Type B pancreatic cell (in vitro differentiated cells): ENCODE results near the gene UGT1A4. TPM values are rescaled to one million over a fixed set of nuclear protein-coding genes. Genes with fewer than 3 reads are reported as not detected.

Source experiments
- DNase-seq: peaks from one replicate; pipeline ENCODE4 v3.0.0; 2021; ENCODE audit warnings: mixed read lengths; ENCODE audit not compliant: unreplicated experiment; ENCODE audit errors: extremely low spot score
- H3K27ac Mint-ChIP-seq: 2 replicates; pipeline ENCODE4 v1.8.0; 2021; ENCODE audit warnings: mild to moderate bottlenecking, mixed read lengths
- H3K27me3 Mint-ChIP-seq: 2 replicates; pipeline ENCODE4 v1.8.0; 2021; ENCODE audit warnings: mixed read lengths
- H3K36me3 Mint-ChIP-seq: 2 replicates; pipeline ENCODE4 v1.8.0; 2021; ENCODE audit warnings: mixed read lengths
- H3K4me1 Mint-ChIP-seq: one replicate; pipeline ENCODE4 v1.8.0; 2021; ENCODE audit warnings: mixed read lengths; ENCODE audit not compliant: unreplicated experiment
- H3K4me3 Mint-ChIP-seq: 2 replicates; pipeline ENCODE4 v1.8.0; 2021; ENCODE audit warnings: mild to moderate bottlenecking, mixed read lengths
- H3K9me3 Mint-ChIP-seq: 2 replicates; pipeline ENCODE4 v1.8.0; 2021; ENCODE audit warnings: mixed read lengths
- CTCF ChIP-seq: fragments of 200-600 bp; sonication (generic); conservative IDR thresholded peaks from 2 replicates; pipeline ENCODE4 v1.5.0; 2021; ENCODE audit warnings: antibody characterized with exemption, mild to moderate bottlenecking
- total RNA-seq: library from RNA; stranded (reverse); gene quantifications from 2 replicates; pipeline ENCODE4 v1.2.1, GENCODE V29; 2021; ENCODE audit warnings: low replicate concordance

UGT1A4 gene
- total RNA-seq, 1 donor from 2014 or later = not detected

GRCh38 chr2:233813236-233814055, 94.9 kb downstream of the UGT1A4 start:
- peaks cover 11% of the 10 kb centered on the region for H3K4me1 Mint-ChIP-seq
- H3K4me3 Mint-ChIP-seq = no peak overlapping the region
- peak; percentile 37 for DNase-seq

GRCh38 chr2:233814056-233814835, 95.7 kb downstream of the UGT1A4 start:
- TF ChIP-seq CTCF = no peak
- Mint-ChIP-seq H3K4me1 (peaks cover 11% of the 10 kb centered on the region), H3K9me3 (no peaks in the 10 kb centered on the region), H3K27ac (no peak overlapping the region), H3K27me3 (peaks cover 15% of the 10 kb centered on the region), H3K4me3 (no peak overlapping the region), H3K36me3 (no peaks in the 10 kb centered on the region)
- peak; percentile 52 for DNase-seq

More at GRCh38 chr2:233813236-233814055, 94.9 kb downstream of the UGT1A4 start:
- TF ChIP-seq CTCF = no peak
- Mint-ChIP-seq H3K27me3 (peaks cover 15% of the 10 kb centered on the region), H3K27ac (no peak overlapping the region), H3K9me3 (no peaks in the 10 kb centered on the region), H3K36me3 (no peaks in the 10 kb centered on the region)

- H3K27me3 Mint-ChIP-seq = peaks cover 6% of the 10 kb centered on the region
- H3K27ac Mint-ChIP-seq = no peak overlapping the region
- H3K4me3 Mint-ChIP-seq = no peak overlapping the region
- no peak for DNase-seq
- H3K9me3 Mint-ChIP-seq = no peaks in the 10 kb centered on the region
- TF ChIP-seq CTCF = no peak
- H3K36me3 Mint-ChIP-seq = no peaks in the 10 kb centered on the region
- H3K4me1 Mint-ChIP-seq = peaks cover 11% of the 10 kb centered on the region
Measured at GRCh38 chr2:233815861-233816260, 97.3 kb downstream of the UGT1A4 start.

- Mint-ChIP-seq H3K27me3 (peaks cover 7% of the 10 kb centered on the region), H3K36me3 (no peaks in the 10 kb centered on the region), H3K4me1 (peaks cover 11% of the 10 kb centered on the region), H3K9me3 (no peaks in the 10 kb centered on the region), H3K27ac (no peak overlapping the region), H3K4me3 (no peak overlapping the region)
- no peak for DNase-seq
- TF ChIP-seq CTCF = no peak
Measured at GRCh38 chr2:233816334-233816733, 97.8 kb downstream of the UGT1A4 start.

- Mint-ChIP-seq H3K4me1 (peaks cover 11% of the 10 kb centered on the region), H3K4me3 (no peak overlapping the region), H3K9me3 (no peaks in the 10 kb centered on the region), H3K36me3 (no peaks in the 10 kb centered on the region), H3K27ac (no peak overlapping the region), H3K27me3 (peaks cover 9% of the 10 kb centered on the region)
- no peak for TF ChIP-seq CTCF
- DNase-seq = no peak
Measured at GRCh38 chr2:233816771-233817170, 98.2 kb downstream of the UGT1A4 start.
